ENCODE results near the gene ZNF143.
"Not testable (repeated sequence)": the region's sequence is repeated elsewhere in the genome, so short reads cannot be mapped to it uniquely, and the experiment has no call there.

The ZNF143 gene

DNA sequence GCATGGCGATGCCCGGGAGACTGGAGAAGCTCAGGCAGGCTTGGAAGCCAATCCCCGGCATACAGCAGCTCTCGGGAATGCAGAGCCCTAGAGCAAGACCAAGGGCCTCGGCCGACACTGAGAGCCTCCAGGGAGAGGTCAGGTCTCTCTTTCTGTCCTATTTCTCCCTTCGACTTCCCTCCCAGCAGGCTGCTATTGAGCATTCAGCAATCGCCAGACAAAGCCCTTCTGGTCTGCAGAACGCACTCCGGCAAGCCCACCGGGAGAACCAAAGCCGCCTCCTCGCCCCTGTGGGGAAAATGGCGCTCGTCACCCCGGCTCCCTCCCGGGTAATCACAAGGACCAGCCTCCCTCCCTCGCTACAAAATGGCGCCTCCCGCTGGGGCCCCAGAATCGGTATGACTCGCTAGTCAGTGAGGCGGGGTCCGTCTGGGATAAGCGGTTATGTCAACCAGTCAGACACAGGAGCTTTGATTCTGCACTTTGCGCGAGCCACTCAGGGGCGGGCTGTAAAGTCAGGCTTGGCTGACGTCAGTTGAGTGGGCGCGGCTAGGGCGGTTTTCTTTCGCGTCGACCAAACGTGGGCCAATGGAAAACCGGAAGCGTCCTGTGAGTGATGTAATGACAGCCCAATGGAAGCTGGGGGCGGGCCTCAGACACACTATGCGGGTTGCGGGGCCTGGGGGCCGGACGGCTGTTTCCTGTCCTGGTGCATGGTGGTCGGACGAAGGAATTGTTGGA lies at the start of gene ZNF143:
Gene ZNF143 (plus strand): TSS at position 691 of the 741 bp plus-strand sequence. CDS start 10,297 bp downstream, outside the sequence.
- Histone ChIP-seq H3K9me3 (ENCODE audit: control insufficient read depth, insufficient read depth, low read depth, low read length) (no peaks in the 10 kb centered on the region), H3K4me1 (ENCODE audit: control insufficient read depth, insufficient read depth, low read length) (0 out of 2 replicates have a peak, but pooled peaks cover 5% of the 10 kb centered on the region), H3K27me3 (ENCODE audit: control insufficient read depth, insufficient read depth, low read length) (no peaks in the 10 kb centered on the region), H3K4me3 (ENCODE audit: low read depth, low read length) (peak within 1 kb of the TSS; percentile 96), H3K27ac (ENCODE audit: low read depth, low read length) (peak within 1 kb of the TSS; percentile 98), H3K36me3 (ENCODE audit: control insufficient read depth, insufficient read depth, low read length) (no peaks in the 10 kb centered on the region), H3K9ac (ENCODE audit: low read length) (peak within 1 kb of the TSS; percentile 99)

DNA sequence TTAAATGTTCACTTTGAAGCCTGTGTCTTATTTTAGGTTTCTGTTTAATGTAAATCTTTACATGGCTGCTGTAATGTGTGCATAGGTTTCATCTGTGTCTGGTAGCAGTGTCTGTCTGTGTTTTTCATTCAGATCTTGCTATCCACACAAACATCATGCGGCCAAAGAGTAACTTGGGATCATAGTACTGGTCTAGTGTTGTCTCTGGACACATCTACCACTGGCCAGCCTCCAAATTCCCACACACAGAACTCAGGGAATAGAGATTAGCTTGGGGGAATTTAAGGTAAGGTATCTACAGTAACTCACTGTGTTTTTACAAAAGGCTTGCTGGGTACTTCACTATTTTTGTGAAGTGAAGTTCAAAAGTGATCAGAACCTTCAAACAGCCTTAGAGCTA lies 32.1 kb upstream of the ZNF143 start:
- H3K4me3 ChIP-seq (ENCODE audit: low read depth, low read length), result no peak overlapping the region
- no peak overlapping the region for H3K27ac ChIP-seq (ENCODE audit: low read depth, low read length)
- peaks cover 97% of the 10 kb centered on the region for H3K36me3 ChIP-seq (ENCODE audit: control insufficient read depth, insufficient read depth, low read length)
- H3K27me3 ChIP-seq (ENCODE audit: control insufficient read depth, insufficient read depth, low read length), result no peaks in the 10 kb centered on the region
- no peaks in the 10 kb centered on the region for H3K4me1 ChIP-seq (ENCODE audit: control insufficient read depth, insufficient read depth, low read length)
- H3K9ac ChIP-seq (ENCODE audit: low read length), result no peak overlapping the region
- no peaks in the 10 kb centered on the region for H3K9me3 ChIP-seq (ENCODE audit: control insufficient read depth, insufficient read depth, low read depth, low read length)

DNA sequence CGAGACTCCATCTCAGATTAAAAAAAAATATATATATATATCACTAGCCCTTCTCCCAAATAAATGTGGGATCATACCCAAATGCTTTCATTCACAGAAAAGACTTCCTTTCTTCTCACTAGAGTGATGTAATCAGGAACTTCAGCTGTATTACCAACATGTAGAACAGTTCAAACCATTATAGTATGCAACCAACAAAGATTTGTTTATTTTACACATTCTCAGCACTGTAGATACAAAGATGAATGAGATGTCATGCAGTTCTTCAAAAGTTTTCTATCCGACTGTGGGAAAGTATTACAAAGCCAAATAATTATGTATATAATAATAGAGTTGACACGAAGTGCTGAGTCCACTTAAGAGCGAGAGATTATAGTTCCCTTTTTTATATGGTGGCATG lies 22.2 kb upstream of the ZNF143 start:
- Histone ChIP-seq H3K4me3 (ENCODE audit: low read depth, low read length) (no peak overlapping the region), H3K4me1 (ENCODE audit: control insufficient read depth, insufficient read depth, low read length) (no peaks in the 10 kb centered on the region), H3K9ac (ENCODE audit: low read length) (no peak overlapping the region), H3K27me3 (ENCODE audit: control insufficient read depth, insufficient read depth, low read length) (no peaks in the 10 kb centered on the region), H3K36me3 (ENCODE audit: control insufficient read depth, insufficient read depth, low read length) (peaks cover 96% of the 10 kb centered on the region), H3K9me3 (ENCODE audit: control insufficient read depth, insufficient read depth, low read depth, low read length) (no peaks in the 10 kb centered on the region), H3K27ac (ENCODE audit: low read depth, low read length) (no peak overlapping the region)

DNA sequence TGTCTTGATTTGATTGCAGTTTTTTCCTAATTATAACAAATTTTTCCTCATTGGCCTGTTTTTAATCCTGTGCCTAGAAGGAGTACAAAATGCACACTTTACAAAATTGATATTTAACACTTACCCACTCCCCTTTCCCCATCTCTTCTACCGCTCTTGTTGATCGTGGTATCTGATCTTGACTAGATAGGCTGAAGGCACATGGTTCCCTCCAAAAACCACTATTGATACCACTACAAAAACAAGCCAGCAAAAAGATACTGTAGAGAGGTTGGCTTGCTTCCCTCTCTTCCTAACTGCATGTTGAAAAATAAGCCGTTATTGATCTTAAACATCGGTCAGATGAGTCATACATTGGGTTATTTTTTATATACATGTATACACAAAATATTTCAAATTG lies 14.6 kb upstream of the ZNF143 start:
- H3K27me3 ChIP-seq (ENCODE audit: control insufficient read depth, insufficient read depth, low read length), result no peaks in the 10 kb centered on the region
- H3K4me3 ChIP-seq (ENCODE audit: low read depth, low read length), result no peak overlapping the region
- H3K36me3 ChIP-seq (ENCODE audit: control insufficient read depth, insufficient read depth, low read length), result peaks cover 70% of the 10 kb centered on the region
- H3K9me3 ChIP-seq (ENCODE audit: control insufficient read depth, insufficient read depth, low read depth, low read length), result peaks cover 1% of the 10 kb centered on the region; the same call in 1 of the 2 replicates
- H3K27ac ChIP-seq (ENCODE audit: low read depth, low read length), result no peak overlapping the region
- no peaks in the 10 kb centered on the region for H3K4me1 ChIP-seq (ENCODE audit: control insufficient read depth, insufficient read depth, low read length)
- H3K9ac ChIP-seq (ENCODE audit: low read length), result no peak overlapping the region

DNA sequence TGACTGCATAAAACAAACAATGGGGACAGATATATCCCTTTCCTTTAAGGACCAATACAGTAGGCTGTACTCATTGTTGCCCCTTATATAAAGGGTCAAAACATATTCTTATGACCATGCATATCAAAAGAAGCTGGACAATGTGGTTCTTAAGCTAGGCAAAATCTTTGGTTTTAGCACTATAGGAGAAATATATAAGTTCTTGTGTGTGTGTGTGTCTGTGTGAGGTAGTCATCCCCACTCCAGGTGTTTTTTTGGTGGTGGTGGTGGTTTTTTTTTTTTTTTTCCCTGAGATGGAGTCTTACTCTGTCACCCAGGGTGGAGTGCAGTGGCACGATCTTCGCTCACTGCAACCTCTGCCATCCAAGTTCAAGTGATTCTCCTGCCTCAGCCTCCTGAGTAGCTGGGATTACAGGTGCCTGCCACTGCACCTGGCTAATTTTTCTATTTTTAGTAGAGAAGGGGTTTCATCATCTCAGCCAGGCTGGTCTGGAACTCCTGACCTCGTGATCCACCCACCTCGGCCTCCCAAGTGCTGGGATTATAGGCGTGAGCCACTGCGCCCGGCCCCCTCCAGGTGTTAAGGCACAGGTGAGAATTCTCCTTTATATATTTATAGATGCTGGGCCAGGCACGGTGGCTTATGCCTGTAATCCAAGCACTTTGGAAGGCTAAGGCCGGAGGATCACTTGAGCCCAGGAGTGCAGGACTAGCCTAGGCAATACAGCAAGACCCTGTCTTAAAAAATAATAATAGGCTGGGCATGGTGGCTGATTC lies 12.0 kb upstream of the ZNF143 start:
- H3K27me3 ChIP-seq (ENCODE audit: control insufficient read depth, insufficient read depth, low read length), result no peaks in the 10 kb centered on the region
- no peak overlapping the region for H3K4me3 ChIP-seq (ENCODE audit: low read depth, low read length)
- H3K9me3 ChIP-seq (ENCODE audit: control insufficient read depth, insufficient read depth, low read depth, low read length), result peaks cover 8% of the 10 kb centered on the region
- peaks cover 46% of the 10 kb centered on the region for H3K36me3 ChIP-seq (ENCODE audit: control insufficient read depth, insufficient read depth, low read length)
- no peak overlapping the region for H3K27ac ChIP-seq (ENCODE audit: low read depth, low read length)
- no peaks in the 10 kb centered on the region for H3K4me1 ChIP-seq (ENCODE audit: control insufficient read depth, insufficient read depth, low read length)
- H3K9ac ChIP-seq (ENCODE audit: low read length), result no peak overlapping the region

DNA sequence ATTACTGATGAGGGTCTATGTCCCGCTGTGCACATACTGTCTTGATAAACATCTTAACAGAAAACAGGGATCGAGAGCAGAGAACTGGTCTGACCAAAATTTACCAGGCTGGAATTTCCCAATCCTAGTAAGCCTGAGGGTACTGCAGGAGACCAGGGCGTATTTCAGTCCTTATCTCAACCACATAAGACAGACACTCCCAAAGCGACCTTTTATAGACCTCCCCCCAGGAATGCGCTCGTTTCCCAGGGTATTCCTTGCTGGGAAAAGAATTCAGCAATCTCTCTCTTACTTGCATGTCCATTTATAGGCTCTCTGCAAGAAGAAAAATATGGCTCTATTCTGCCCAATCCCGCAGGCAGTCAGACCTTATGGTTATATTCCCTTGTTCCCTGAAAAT lies 8.8 kb upstream of the ZNF143 start:
- not testable (repeated sequence) for H3K4me3 ChIP-seq (ENCODE audit: low read depth, low read length); H3K4me1 ChIP-seq (ENCODE audit: control insufficient read depth, insufficient read depth, low read length); H3K9ac ChIP-seq (ENCODE audit: low read length); H3K9me3 ChIP-seq (ENCODE audit: control insufficient read depth, insufficient read depth, low read depth, low read length); H3K27me3 ChIP-seq (ENCODE audit: control insufficient read depth, insufficient read depth, low read length); H3K27ac ChIP-seq (ENCODE audit: low read depth, low read length)
- H3K36me3 ChIP-seq (ENCODE audit: control insufficient read depth, insufficient read depth, low read length), result peaks cover 14% of the 10 kb centered on the region

DNA sequence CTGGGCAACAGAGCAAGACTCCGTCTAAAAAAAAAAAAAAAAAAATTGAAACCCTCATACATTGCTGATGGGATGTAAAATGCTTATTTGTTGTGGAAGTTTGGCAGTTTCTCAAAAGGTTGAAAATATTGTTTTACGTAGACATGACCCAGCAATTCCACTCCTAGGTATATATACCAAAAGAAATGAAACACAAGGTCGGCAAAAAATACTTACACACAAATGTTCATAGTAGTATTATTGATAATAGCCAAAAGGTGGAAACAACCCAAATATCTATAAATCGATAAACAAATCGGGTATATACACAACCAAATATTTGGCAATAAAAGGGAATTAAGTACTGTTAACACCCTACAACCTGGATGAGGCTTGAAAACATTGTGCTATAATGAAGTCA lies 5.1 kb upstream of the ZNF143 start:
- Histone ChIP-seq H3K27me3 (ENCODE audit: control insufficient read depth, insufficient read depth, low read length) (no peaks in the 10 kb centered on the region), H3K36me3 (ENCODE audit: control insufficient read depth, insufficient read depth, low read length) (no peaks in the 10 kb centered on the region; the same call in 1 of the 2 replicates), H3K9me3 (ENCODE audit: control insufficient read depth, insufficient read depth, low read depth, low read length) (peaks cover 8% of the 10 kb centered on the region), H3K9ac (ENCODE audit: low read length) (no peak overlapping the region), H3K4me3 (ENCODE audit: low read depth, low read length) (no peak overlapping the region), H3K4me1 (ENCODE audit: control insufficient read depth, insufficient read depth, low read length) (no peaks in the 10 kb centered on the region), H3K27ac (ENCODE audit: low read depth, low read length) (no peak overlapping the region)

DNA sequence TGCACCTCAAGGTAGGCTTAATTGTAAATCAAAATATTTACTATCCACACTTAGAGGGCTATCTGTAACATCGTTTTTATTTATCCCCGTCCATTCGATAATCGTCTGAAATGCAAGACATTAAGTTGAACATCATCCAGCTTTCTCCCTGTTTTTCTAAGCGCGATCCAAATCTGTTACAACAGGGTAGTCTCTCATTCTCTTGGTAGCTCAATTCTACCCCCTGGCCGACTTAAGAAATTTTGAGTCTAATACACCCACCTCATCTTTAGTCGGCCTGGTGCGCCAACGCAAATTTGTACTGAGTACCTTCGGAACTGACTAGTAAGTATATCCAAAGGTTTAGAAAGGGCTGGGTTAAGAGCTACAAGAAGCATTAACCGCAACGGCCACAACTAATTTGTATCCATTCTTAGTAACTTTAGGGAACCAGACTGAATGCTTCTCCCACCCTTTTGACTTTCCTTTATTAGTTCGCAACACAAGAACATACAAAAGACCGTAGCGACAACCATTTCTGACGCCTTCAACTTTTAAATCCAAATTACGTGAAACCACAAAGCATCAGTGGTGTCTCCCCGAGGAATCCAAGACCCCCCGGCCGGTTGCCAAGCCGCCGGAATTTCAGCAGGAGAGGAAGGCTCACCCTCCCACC lies 1.0 kb upstream of the ZNF143 start:
- Histone ChIP-seq H3K36me3 (ENCODE audit: control insufficient read depth, insufficient read depth, low read length) (no peaks in the 10 kb centered on the region), H3K27ac (ENCODE audit: low read depth, low read length) (peak overlapping the region; percentile 98), H3K4me3 (ENCODE audit: low read depth, low read length) (peak overlapping the region; percentile 96), H3K27me3 (ENCODE audit: control insufficient read depth, insufficient read depth, low read length) (no peaks in the 10 kb centered on the region), H3K9me3 (ENCODE audit: control insufficient read depth, insufficient read depth, low read depth, low read length) (no peaks in the 10 kb centered on the region), H3K9ac (ENCODE audit: low read length) (peak overlapping the region; percentile 99), H3K4me1 (ENCODE audit: control insufficient read depth, insufficient read depth, low read length) (0 out of 2 replicates have a peak, but pooled peaks cover 5% of the 10 kb centered on the region)

DNA sequence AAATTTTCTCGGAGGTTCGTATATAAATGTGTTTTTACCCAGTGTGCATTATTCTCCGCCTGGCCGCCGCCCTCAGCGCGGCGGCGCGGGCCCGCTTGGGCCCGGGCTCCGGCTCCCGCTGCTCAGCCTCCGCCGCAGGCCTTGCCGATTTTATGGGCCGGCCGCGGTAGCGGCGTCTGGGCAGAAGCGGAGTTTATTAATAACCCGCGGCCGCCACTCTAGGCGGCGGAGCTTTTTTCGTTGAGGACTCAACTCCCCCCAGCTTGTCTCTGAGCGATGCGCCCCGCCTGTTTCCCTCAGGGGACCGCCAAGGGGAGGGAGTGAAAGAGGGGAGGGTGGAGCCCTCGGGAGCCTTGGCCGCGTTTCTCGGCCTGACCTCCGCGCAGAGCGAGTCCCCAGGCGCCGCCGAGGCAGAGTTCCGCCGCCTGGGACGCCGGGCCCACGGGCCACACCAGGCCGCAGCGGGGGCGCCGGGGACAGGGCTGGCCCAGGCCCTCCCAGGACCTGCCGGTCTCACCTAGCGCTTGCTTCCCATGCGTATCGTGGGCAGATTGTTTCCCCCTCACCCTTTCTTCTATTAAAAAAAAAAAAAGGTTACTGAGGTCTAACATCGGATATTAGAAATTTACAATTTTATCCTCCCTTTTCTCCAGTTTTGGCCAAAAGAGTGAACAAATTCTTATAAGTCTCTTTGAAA lies 399 bp downstream of the ZNF143 start:
- Histone ChIP-seq H3K9me3 (ENCODE audit: control insufficient read depth, insufficient read depth, low read depth, low read length) (no peaks in the 10 kb centered on the region), H3K4me1 (ENCODE audit: control insufficient read depth, insufficient read depth, low read length) (0 out of 2 replicates have a peak, but pooled peaks cover 5% of the 10 kb centered on the region), H3K27me3 (ENCODE audit: control insufficient read depth, insufficient read depth, low read length) (no peaks in the 10 kb centered on the region), H3K9ac (ENCODE audit: low read length) (peak overlapping the region; percentile 96), H3K27ac (ENCODE audit: low read depth, low read length) (peak overlapping the region; percentile 98), H3K36me3 (ENCODE audit: control insufficient read depth, insufficient read depth, low read length) (no peaks in the 10 kb centered on the region), H3K4me3 (ENCODE audit: low read depth, low read length) (peak overlapping the region; percentile 85)

DNA sequence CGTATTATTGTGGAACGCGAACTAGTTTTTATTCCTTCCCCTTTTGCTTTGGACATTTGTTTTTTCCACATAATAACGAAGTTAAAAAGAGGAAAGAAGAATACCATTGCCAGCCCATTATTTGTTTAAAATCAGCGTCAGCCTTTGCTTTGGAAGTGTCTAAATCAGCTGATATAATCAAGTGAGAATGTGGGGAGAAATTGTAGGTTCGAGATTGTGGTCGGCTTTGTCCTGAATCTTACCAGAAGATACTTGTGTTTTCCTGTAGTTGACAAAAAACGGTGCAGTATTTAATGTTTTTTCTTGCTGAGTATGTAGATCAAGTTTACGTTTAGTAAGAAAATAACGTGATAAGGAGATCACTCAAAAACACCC lies 935 bp downstream of the ZNF143 start:
- Histone ChIP-seq H3K27ac (ENCODE audit: low read depth, low read length) (peak overlapping the region; percentile 98), H3K4me1 (ENCODE audit: control insufficient read depth, insufficient read depth, low read length) (0 out of 2 replicates have a peak, but pooled peaks cover 5% of the 10 kb centered on the region), H3K9ac (ENCODE audit: low read length) (peak overlapping the region; percentile 96), H3K4me3 (ENCODE audit: low read depth, low read length) (peak overlapping the region; percentile 85), H3K27me3 (ENCODE audit: control insufficient read depth, insufficient read depth, low read length) (no peaks in the 10 kb centered on the region), H3K9me3 (ENCODE audit: control insufficient read depth, insufficient read depth, low read depth, low read length) (no peaks in the 10 kb centered on the region), H3K36me3 (ENCODE audit: control insufficient read depth, insufficient read depth, low read length) (no peaks in the 10 kb centered on the region)
